ENCODE results near the gene RNF220.

The RNF220 gene

GRCh38 chr1:44524655-44525500 is 119.8 kb downstream of the RNF220 start:
- no peak for DNase-seq

- DNase-seq, result no peak
Observed at GRCh38 chr1:44526295-44527073, 121.4 kb downstream of the RNF220 start.

GRCh38 chr1:44531785-44532566 is 126.9 kb downstream of the RNF220 start:
- DNase-seq, result peak; percentile 9

- DNase-seq, result no peak
Observed at GRCh38 chr1:44532567-44532944, 127.5 kb downstream of the RNF220 start.

- no peak for DNase-seq
Observed at GRCh38 chr1:44534771-44535170, 129.7 kb downstream of the RNF220 start.

- DNase-seq, result no peak
Observed at GRCh38 chr1:44536357-44537209, 131.5 kb downstream of the RNF220 start.

- no peak for DNase-seq
Observed at GRCh38 chr1:44537538-44537937, 132.5 kb downstream of the RNF220 start.

GRCh38 chr1:44537956-44538355 is 132.9 kb downstream of the RNF220 start:
- no peak for DNase-seq

GRCh38 chr1:44539991-44540730 is 135.1 kb downstream of the RNF220 start:
- no peak for DNase-seq

GRCh38 chr1:44542420-44543063 is 137.5 kb downstream of the RNF220 start:
- no peak for DNase-seq

- DNase-seq, result no peak
Observed at GRCh38 chr1:44543064-44543744, 138.1 kb downstream of the RNF220 start.

- DNase-seq, result no peak
Observed at GRCh38 chr1:44543786-44544185, 138.7 kb downstream of the RNF220 start.

- no peak for DNase-seq
Observed at GRCh38 chr1:44544960-44545359, 139.9 kb downstream of the RNF220 start.

GRCh38 chr1:44545961-44546360 is 140.9 kb downstream of the RNF220 start:
- no peak for DNase-seq

GRCh38 chr1:44546403-44547053 is 141.5 kb downstream of the RNF220 start:
- no peak for DNase-seq

- DNase-seq, result no peak
Observed at GRCh38 chr1:44547361-44547760, 142.3 kb downstream of the RNF220 start.

GRCh38 chr1:44547837-44548236 is 142.8 kb downstream of the RNF220 start:
- no peak for DNase-seq

GRCh38 chr1:44549510-44549909 is 144.5 kb downstream of the RNF220 start:
- DNase-seq, result no peak

GRCh38 chr1:44553127-44553758 is 148.2 kb downstream of the RNF220 start:
- no peak for DNase-seq
